SK-N-SH (cell line): Measurements from ENCODE around the gene FBN1. TPM values are rescaled to one million over a fixed set of nuclear protein-coding genes. Genes with fewer than 3 reads are reported as not detected.

Experiments
- CTCF ChIA-PET: fragments of 300-600, 350-600 bp; formaldehyde crosslinking; extraction: SDS; loops from one replicate; lab custom pipeline; 2021; lab: Yijun Ruan, JAX
- POLR2A ChIA-PET: fragments of 350-600 bp; sonication (Branson Sonifier 250); formaldehyde crosslinking; extraction: SDS; loops from one replicate; lab custom pipeline; 2020; ENCODE audit warnings: antibody characterized with exemption, inconsistent platforms; lab: Yijun Ruan, JAX
- DNase-seq: peaks from one replicate; pipeline ENCODE4 v3.0.0; 2012
- H2AFZ ChIP-seq: fragments of 200-600 bp; sonication (generic); 2 replicates; pipeline ENCODE4 v1.8.1; 2016; ENCODE audit warnings: antibody characterized with exemption, mild to moderate bottlenecking, low read depth
- H3F3A ChIP-seq: fragments of 200-600 bp; sonication (generic); replicated peaks from 2 replicates; pipeline ENCODE3; 2016; ENCODE audit warnings: antibody characterized with exemption, mild to moderate bottlenecking; ENCODE audit not compliant: insufficient read depth
- H3K27ac ChIP-seq, 2 experiments: fragments of 200-500 bp in 1 of 2; fragments of 200-600 bp in 1 of 2; sonication (Bioruptor generic) in 1 of 2; sonication (generic), shearing (Covaris generic) in 1 of 2; 2 replicates each; pipeline versions ENCODE4 v1.5.1 to v1.6.1; 2014 to 2016; ENCODE audit warnings: low read depth in 2 of 2, inconsistent platforms in 1 of 2, low read length in 1 of 2, mild to moderate bottlenecking in 1 of 2, mixed read lengths in 1 of 2
- H3K27me3 ChIP-seq: fragments of 200-600 bp; sonication (generic), shearing (Covaris generic); 2 replicates; pipeline ENCODE4 v1.6.1; 2016; ENCODE audit warnings: mixed run types; ENCODE audit not compliant: insufficient read depth
- H3K36me3 ChIP-seq, 2 experiments: fragments of 200-500 bp in 1 of 2; fragments of 200-600 bp in 1 of 2; sonication (Bioruptor generic) in 1 of 2; sonication (generic) in 1 of 2; replicated peaks in 1 of 2; 2 replicates each; pipeline versions ENCODE3 to v1.5.1; 2014 to 2016; ENCODE audit warnings: low read length in 1 of 2, mild to moderate bottlenecking in 1 of 2; ENCODE audit not compliant: insufficient read depth in 2 of 2, control insufficient read depth in 1 of 2
- H3K4me1 ChIP-seq, 2 experiments: fragments of 200-500 bp in 1 of 2; fragments of 200-600 bp in 1 of 2; sonication (Bioruptor generic) in 1 of 2; sonication (generic), shearing (Covaris generic) in 1 of 2; 2 replicates each; pipeline versions ENCODE4 v1.5.1 to v1.6.1; 2014 to 2016; ENCODE audit warnings: low read depth in 1 of 2, low read length in 1 of 2, mixed run types in 1 of 2; ENCODE audit not compliant: insufficient read depth in 2 of 2, control insufficient read depth in 1 of 2
- H3K4me2 ChIP-seq: fragments of 200-600 bp; sonication (generic), shearing (Covaris generic); 2 replicates; pipeline ENCODE4 v1.6.1; 2017; ENCODE audit warnings: mixed run types
- H3K4me3 ChIP-seq, 2 experiments: fragments of 200-500 bp in 1 of 2; fragments of 200-600 bp in 1 of 2; sonication (Bioruptor generic) in 1 of 2; sonication (generic), shearing (Covaris generic) in 1 of 2; 2 replicates each; pipeline versions ENCODE4 v1.5.1 to v1.8.1; 2014 to 2016; ENCODE audit warnings: low read depth in 2 of 2, inconsistent platforms in 1 of 2, low read length in 1 of 2, mild to moderate bottlenecking in 1 of 2, mixed read lengths in 1 of 2, moderate library complexity in 1 of 2
- H3K79me2 ChIP-seq: fragments of 200-600 bp; sonication (generic); 2 replicates; pipeline ENCODE4 v1.8.1; 2017; ENCODE audit warnings: mild to moderate bottlenecking; ENCODE audit not compliant: insufficient read depth
- H3K9ac ChIP-seq: fragments of 200-600 bp; sonication (generic); 2 replicates; pipeline ENCODE4 v1.6.1; 2017; ENCODE audit warnings: mixed run types
- H3K9me2 ChIP-seq: fragments of 200-600 bp; sonication (generic); 2 replicates; pipeline ENCODE4 v1.6.1; 2017; ENCODE audit warnings: mixed run types
- H3K9me3 ChIP-seq: fragments of 200-600 bp; sonication (generic); 2 replicates; pipeline ENCODE4 v1.6.1; 2017; ENCODE audit warnings: mixed run types, mild to moderate bottlenecking, moderate library complexity
- H4K20me1 ChIP-seq: fragments of 200-600 bp; sonication (generic); 2 replicates; pipeline ENCODE4 v1.6.1; 2017; ENCODE audit warnings: mild to moderate bottlenecking, mixed run types; ENCODE audit not compliant: insufficient read depth
- CHD2 ChIP-seq: fragments of 150-350 bp; IDR thresholded peaks from 2 replicates; pipeline ENCODE4 v1.6.1; 2018; ENCODE audit warnings: low read length; ENCODE audit not compliant: partially characterized antibody
- FOXJ3 ChIP-seq: sonication (generic); formaldehyde crosslinking; IDR thresholded peaks from 2 replicates; pipeline ENCODE4 v1.5.1; 2020; ENCODE audit warnings: mild to moderate bottlenecking, missing genetic modification reagents
- GABPA ChIP-seq: IDR thresholded peaks from 2 replicates; pipeline ENCODE4 v1.4.0; 2012; ENCODE audit warnings: low read depth, mild to moderate bottlenecking
- MEF2A ChIP-seq: IDR thresholded peaks from 2 replicates; pipeline ENCODE4 v1.4.0; 2012; ENCODE audit warnings: low read depth, borderline replicate concordance
- NFIC ChIP-seq: IDR thresholded peaks from 2 replicates; pipeline ENCODE4 v1.4.0; 2012; ENCODE audit warnings: borderline replicate concordance
- NRF1 ChIP-seq: IDR thresholded peaks from 2 replicates; pipeline ENCODE4 v1.6.1; 2012; ENCODE audit warnings: low read depth, mild to moderate bottlenecking, low read length
- RCOR1 ChIP-seq: fragments of 150-350 bp; IDR thresholded peaks from 2 replicates; pipeline ENCODE4 v1.6.1; 2017; ENCODE audit warnings: antibody characterized with exemption, low read length
- REST ChIP-seq: IDR thresholded peaks from 2 replicates; pipeline ENCODE4 v1.6.1; 2012; ENCODE audit warnings: mild to moderate bottlenecking, low read depth, low read length, moderate library complexity
- RFX5 ChIP-seq: IDR thresholded peaks from 2 replicates; pipeline ENCODE4 v1.6.1; 2012; ENCODE audit warnings: mild to moderate bottlenecking, improper control_type of control experiment, low read length
- USF2 ChIP-seq: fragments of 150-350 bp; IDR thresholded peaks from 2 replicates; pipeline ENCODE4 v1.6.1; 2017; ENCODE audit warnings: antibody characterized with exemption, low read length, low read depth, borderline replicate concordance
- YY1 ChIP-seq: IDR thresholded peaks from 2 replicates; pipeline ENCODE4 v1.4.0; 2012; ENCODE audit warnings: low read depth, mild to moderate bottlenecking
- WGBS: methylation state at CpG from one replicate; pipeline ENCODE4 v1.1.6; 2017; ENCODE audit warnings: low lambda C conversion rate; 5-methylcytosine and 5-hydroxymethylcytosine counted together
- polyA plus RNA-seq, 3 experiments: library from polyadenylated mRNA; depleted of rRNA; stranded (reverse); fragments of >200 nt; gene quantifications; 2 replicates each; pipeline ENCODE4 v1.2.3, GENCODE V29; 2012
- TF ChIP-seq, protein P1 (sequence below): IDR thresholded peaks from 2 replicates; pipeline ENCODE4 v1.4.0; 2012; ENCODE audit warnings: low read depth
- TF ChIP-seq, protein P2 (sequence below): IDR thresholded peaks from 2 replicates; pipeline ENCODE4 v1.4.0; 2012; ENCODE audit warnings: low read depth, borderline replicate concordance

FBN1 gene
- polyA plus RNA-seq, 1 of the 3 experiments (the other 2 are of a cell fraction), result 248 TPM

DNA sequence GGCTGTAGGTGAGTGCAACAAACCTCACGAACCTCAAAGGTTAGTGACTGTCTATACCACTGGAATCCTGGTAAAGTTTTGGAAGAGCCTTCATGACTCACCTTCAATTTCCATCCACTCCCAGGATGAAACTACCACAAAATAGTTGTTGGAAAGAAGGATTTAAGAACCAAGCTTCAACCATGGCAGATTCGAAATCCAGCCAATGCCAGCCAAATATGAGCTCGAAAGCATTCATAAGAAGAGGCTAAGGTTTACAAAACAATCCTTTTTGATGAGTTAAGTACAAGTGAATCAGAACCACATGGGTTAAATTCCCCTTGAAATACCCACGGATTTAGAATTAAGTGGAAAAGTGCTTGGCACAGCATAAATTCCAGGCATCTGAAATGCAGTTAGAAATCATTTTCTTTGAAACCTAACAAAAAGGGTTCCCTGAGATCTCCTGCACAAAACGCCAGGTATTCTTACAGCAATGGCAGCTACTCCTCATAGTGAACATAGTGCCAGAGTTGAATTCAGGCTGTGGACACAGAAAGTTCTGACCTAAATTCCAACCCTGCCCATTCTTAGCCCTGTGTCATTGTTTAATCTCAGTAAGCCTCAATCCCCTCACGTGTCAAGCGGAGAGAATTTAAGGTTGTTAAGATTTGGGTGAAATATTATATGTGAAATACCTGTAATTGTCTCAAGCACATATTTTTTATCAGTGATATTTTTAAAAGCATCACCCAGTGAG is 89.2 kb downstream of the FBN1 start (continued):
- TF ChIP-seq NFIC (no peak), CHD2 (no peak)
- TF ChIP-seq, protein P1, sequence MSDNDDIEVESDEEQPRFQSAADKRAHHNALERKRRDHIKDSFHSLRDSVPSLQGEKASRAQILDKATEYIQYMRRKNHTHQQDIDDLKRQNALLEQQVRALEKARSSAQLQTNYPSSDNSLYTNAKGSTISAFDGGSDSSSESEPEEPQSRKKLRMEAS, result no peak
- TF ChIP-seq, all 33 proteins: peak for 0

DNA sequence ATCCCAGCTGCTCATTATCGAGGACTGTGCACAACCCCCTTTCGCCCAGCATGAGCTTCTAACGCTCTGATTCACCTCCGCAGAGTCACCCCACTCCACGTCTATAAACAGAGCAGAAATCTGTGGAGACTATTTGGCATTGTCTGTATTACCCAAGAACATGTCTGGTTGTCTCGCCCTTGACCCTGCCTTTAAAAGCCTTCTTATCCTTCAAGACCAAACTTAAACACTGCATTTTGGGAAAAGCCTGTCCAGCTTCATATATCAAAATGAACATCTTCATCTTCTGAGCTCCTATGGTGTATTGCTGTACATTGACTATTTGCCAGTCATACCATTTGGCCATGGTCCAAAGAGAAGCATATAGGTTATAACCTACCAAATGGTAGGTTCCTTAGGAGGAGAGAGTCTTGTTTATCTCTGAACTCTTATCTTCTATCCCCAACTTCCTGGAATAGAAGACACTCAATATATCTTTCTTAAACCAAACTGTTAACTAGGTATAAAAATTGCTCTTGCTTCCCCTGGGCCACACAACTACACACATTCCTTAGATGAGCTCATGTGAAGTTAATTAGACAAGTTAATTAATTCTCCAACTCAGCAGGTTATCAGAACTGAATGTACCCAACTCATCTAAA is 90.1 kb downstream of the FBN1 start:
- Histone ChIP-seq H4K20me1 (peaks cover 14% of the 10 kb centered on the region), H3K9me2 (no peaks in the 10 kb centered on the region), H3K27ac (peak overlapping the region in 1 of 2 experiments; percentile 94; a peak in 2 of 4 replicates), H3F3A (peaks cover 63% of the 10 kb centered on the region), H3K36me3 (peaks cover 16 to 45% of the 10 kb centered on the region in 2 experiments), H3K9ac (no peak overlapping the region), H3K4me2 (no peak overlapping the region), H3K4me1 (peaks cover 5 to 69% of the 10 kb centered on the region in 2 experiments), H3K27me3 (no peaks in the 10 kb centered on the region), H3K79me2 (peaks cover 98% of the 10 kb centered on the region), H2AFZ (no peak overlapping the region), H3K9me3 (no peaks in the 10 kb centered on the region), H3K4me3 (no peak overlapping the region)
- no peak for DNase-seq
- ChIA-PET POLR2A (no interaction called here), CTCF (interaction anchor here (0.5 to 0.7 kb wide), 2 partner anchors 20 to 224 kb away, joined by 3 read pairs; no protein-coding TSS in a partner anchor)
- 83% methylated on average over 6 of the region's 6 CpGs for WGBS
- TF ChIP-seq, protein P2, sequence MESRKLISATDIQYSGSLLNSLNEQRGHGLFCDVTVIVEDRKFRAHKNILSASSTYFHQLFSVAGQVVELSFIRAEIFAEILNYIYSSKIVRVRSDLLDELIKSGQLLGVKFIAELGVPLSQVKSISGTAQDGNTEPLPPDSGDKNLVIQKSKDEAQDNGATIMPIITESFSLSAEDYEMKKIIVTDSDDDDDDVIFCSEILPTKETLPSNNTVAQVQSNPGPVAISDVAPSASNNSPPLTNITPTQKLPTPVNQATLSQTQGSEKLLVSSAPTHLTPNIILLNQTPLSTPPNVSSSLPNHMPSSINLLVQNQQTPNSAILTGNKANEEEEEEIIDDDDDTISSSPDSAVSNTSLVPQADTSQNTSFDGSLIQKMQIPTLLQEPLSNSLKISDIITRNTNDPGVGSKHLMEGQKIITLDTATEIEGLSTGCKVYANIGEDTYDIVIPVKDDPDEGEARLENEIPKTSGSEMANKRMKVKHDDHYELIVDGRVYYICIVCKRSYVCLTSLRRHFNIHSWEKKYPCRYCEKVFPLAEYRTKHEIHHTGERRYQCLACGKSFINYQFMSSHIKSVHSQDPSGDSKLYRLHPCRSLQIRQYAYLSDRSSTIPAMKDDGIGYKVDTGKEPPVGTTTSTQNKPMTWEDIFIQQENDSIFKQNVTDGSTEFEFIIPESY, result no peak
- TF ChIP-seq MEF2A (no peak), NFIC (peak; percentile 9; the same call in 1 of the 2 replicates), FOXJ3 (CRISPR knock-in tag) (no peak), GABPA (no peak)

DNA sequence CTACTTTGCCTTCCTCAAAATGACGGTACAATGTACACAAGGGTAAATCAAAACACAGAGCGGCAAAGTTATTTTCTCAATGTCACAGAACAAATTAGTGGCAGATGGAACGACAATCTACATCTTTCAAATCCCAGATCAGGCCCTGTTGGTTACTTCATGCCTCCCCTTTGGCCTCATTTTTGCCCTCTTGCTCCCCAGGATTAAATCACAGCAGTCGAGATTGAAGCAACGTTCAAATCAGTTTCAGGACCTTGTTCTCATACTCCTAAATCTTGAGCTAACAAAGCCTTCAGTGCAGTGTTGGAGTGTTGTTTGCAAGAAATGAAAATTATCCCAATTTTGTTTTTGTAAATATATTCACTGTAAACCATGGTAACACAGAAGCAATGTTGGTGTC is 91.4 kb downstream of the FBN1 start:
- Histone ChIP-seq H4K20me1 (peaks cover 8% of the 10 kb centered on the region; the same call in 1 of the 2 replicates), H3K79me2 (peaks cover 100% of the 10 kb centered on the region), H3K9me2 (no peaks in the 10 kb centered on the region), H3K36me3 (peaks cover 17 to 55% of the 10 kb centered on the region in 2 experiments), H3F3A (peaks cover 53% of the 10 kb centered on the region), H3K4me1 (peaks cover 0 to 63% of the 10 kb centered on the region in 2 experiments), H2AFZ (no peak overlapping the region), H3K27me3 (no peaks in the 10 kb centered on the region), H3K9me3 (no peaks in the 10 kb centered on the region), H3K27ac (peak overlapping the region; percentile 71 to 94; a peak in 3 of 4 replicates), H3K9ac (peak overlapping the region; percentile 33; the same call in 1 of the 2 replicates), H3K4me3 (no peak overlapping the region), H3K4me2 (peak overlapping the region; percentile 30)
- 85% methylated on average over 5 of the region's 5 CpGs for WGBS
- CTCF ChIA-PET, result interaction anchor here (1.3 kb wide), 1 partner anchor 15 kb away, joined by 3 read pairs; no protein-coding TSS in a partner anchor
- DNase-seq, result no peak
- POLR2A ChIA-PET, result no interaction called here
- TF ChIP-seq NRF1 (no peak), FOXJ3 (CRISPR knock-in tag) (no peak), YY1 (no peak), RCOR1 (no peak), USF2 (no peak), RFX5 (no peak), GABPA (no peak), REST (no peak)
- TF ChIP-seq, protein P2, result no peak
